Neuronal stem cell (in vitro differentiated cells): Measurements from ENCODE around the gene DUSP7.

Experiments
- DNase-seq: peaks from one replicate; pipeline ENCODE4 v3.0.0-alpha.2; 2013; ENCODE audit warnings: low spot score
- H2AFZ ChIP-seq: one replicate; pipeline ENCODE4 v1.6.1; 2013; ENCODE audit warnings: mild to moderate bottlenecking, low read length, inconsistent platforms
- H2AK5ac ChIP-seq: 2 replicates; pipeline ENCODE4 v1.6.1; 2013; ENCODE audit warnings: low read depth, mild to moderate bottlenecking, inconsistent platforms, low read length, moderate library complexity, mixed read lengths
- H2BK120ac ChIP-seq: 2 replicates; pipeline ENCODE4 v1.6.1; 2013; ENCODE audit warnings: low read depth, mild to moderate bottlenecking, inconsistent platforms, low read length, moderate library complexity, mixed read lengths
- H2BK12ac ChIP-seq: one replicate; pipeline ENCODE4 v1.6.1; 2013; ENCODE audit warnings: low read length, inconsistent platforms
- H2BK15ac ChIP-seq: 2 replicates; pipeline ENCODE4 v1.6.1; 2013; ENCODE audit warnings: mild to moderate bottlenecking, low read length, inconsistent platforms, mixed read lengths
- H2BK5ac ChIP-seq: one replicate; pipeline ENCODE4 v1.6.1; 2013; ENCODE audit warnings: inconsistent platforms, mild to moderate bottlenecking, low read length, moderate library complexity
- H3K14ac ChIP-seq: one replicate; pipeline ENCODE4 v1.6.1; 2013; ENCODE audit warnings: low read length, inconsistent platforms
- H3K18ac ChIP-seq: 2 replicates; pipeline ENCODE4 v1.6.1; 2013; ENCODE audit warnings: low read length, inconsistent platforms
- H3K23ac ChIP-seq: 2 replicates; pipeline ENCODE4 v1.6.1; 2013; ENCODE audit warnings: low read depth, mild to moderate bottlenecking, mixed read lengths, low read length, inconsistent platforms; ENCODE audit not compliant: poor library complexity
- H3K27ac ChIP-seq: replicated peaks from 3 replicates; pipeline ENCODE4 v1.5.1; 2013; ENCODE audit warnings: low read length, inconsistent platforms
- H3K27me3 ChIP-seq, 3 experiments: 2 replicates each; pipeline ENCODE4 v1.6.1; 2013; ENCODE audit warnings: low read length in 3 of 3, mild to moderate bottlenecking in 2 of 3, inconsistent platforms in 1 of 3, low read depth in 1 of 3, mixed read lengths in 1 of 3, moderate library complexity in 1 of 3; ENCODE audit not compliant: control insufficient read depth in 3 of 3, insufficient read depth in 3 of 3
- H3K36me3 ChIP-seq, 2 donors: replicated peaks in 1 of 2; 2 replicates each; pipeline ENCODE4 v1.6.1; 2013; ENCODE audit warnings: low read length in 2 of 2; ENCODE audit not compliant: control insufficient read depth in 2 of 2, insufficient read depth in 2 of 2
- H3K4ac ChIP-seq: 2 replicates; pipeline ENCODE4 v1.6.1; 2013; ENCODE audit warnings: inconsistent platforms, mild to moderate bottlenecking, low read length, moderate library complexity
- H3K4me1 ChIP-seq, 2 donors: 1 replicate in 1 of 2; 2 replicates in 1 of 2; pipeline ENCODE4 v1.6.1; 2013; ENCODE audit warnings: low read length in 2 of 2, low read depth in 1 of 2; ENCODE audit not compliant: control insufficient read depth in 2 of 2, insufficient read depth in 1 of 2
- H3K4me2 ChIP-seq: one replicate; pipeline ENCODE4 v1.6.1; 2013; ENCODE audit warnings: mild to moderate bottlenecking, low read length, inconsistent platforms; ENCODE audit not compliant: insufficient read depth, poor library complexity, severe bottlenecking
- H3K4me3 ChIP-seq, 2 donors: 2 replicates each; pipeline ENCODE4 v1.5.1; 2013; ENCODE audit warnings: low read length in 2 of 2, mild to moderate bottlenecking in 2 of 2, inconsistent platforms in 1 of 2, moderate library complexity in 1 of 2
- H3K79me1 ChIP-seq: one replicate; pipeline ENCODE4 v1.6.1; 2013; ENCODE audit warnings: low read depth, mild to moderate bottlenecking, inconsistent platforms, low read length, moderate library complexity
- H3K9ac ChIP-seq: one replicate; pipeline ENCODE4 v1.6.1; 2013; ENCODE audit warnings: mild to moderate bottlenecking, low read depth, low read length, inconsistent platforms; ENCODE audit not compliant: poor library complexity
- H3K9me3 ChIP-seq, 2 donors: replicated peaks in 1 of 2; 2 replicates each; pipeline versions ENCODE3 to v1.6.1; 2013; ENCODE audit warnings: low read length in 2 of 2, mild to moderate bottlenecking in 2 of 2, inconsistent platforms in 1 of 2, low read depth in 1 of 2, mixed read lengths in 1 of 2, moderate library complexity in 1 of 2; ENCODE audit not compliant: control insufficient read depth in 2 of 2, insufficient read depth in 1 of 2
- H4K8ac ChIP-seq: one replicate; pipeline ENCODE4 v1.6.1; 2013; ENCODE audit warnings: low read depth, mild to moderate bottlenecking, inconsistent platforms, low read length, moderate library complexity
- H4K91ac ChIP-seq: one replicate; pipeline ENCODE4 v1.6.1; 2013; ENCODE audit warnings: low read length, low read depth, mild to moderate bottlenecking, inconsistent platforms; ENCODE audit not compliant: poor library complexity
- WGBS, 2 donors: extraction: QIAGEN DNeasy Blood & Tissue Kit; methylation state at CpG; one replicate each; pipeline ENCODE4 v1.1.7; 2013; ENCODE audit warnings: missing lambda C conversion rate in 2 of 2, mixed read lengths in 1 of 2; ENCODE audit not compliant: insufficient read length in 2 of 2, insufficient replicate concordance in 1 of 2; ENCODE audit errors: extremely low coverage in 2 of 2; 5-methylcytosine and 5-hydroxymethylcytosine counted together

The DUSP7 gene

DNA sequence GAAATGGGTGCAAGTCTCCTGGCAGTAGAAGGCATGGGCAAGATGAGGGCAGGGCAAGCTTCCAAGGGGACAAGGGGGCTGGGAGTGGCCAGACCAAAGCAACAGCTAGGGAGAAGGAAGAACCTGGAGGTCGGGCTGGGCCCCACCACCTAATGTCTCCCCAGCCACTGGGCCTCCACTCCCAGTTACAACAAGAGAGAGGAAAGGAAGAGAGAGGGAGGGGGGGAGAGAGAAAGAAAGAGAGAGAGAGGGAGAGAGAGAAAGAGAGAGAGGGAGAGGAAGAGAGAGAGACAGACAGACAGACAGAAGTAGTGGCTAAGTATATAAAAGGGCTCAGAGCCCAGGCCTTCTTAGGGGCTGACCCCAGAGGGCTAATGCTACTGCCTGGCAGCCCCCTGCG is 6.9 kb downstream of the DUSP7 start:
- Histone ChIP-seq H2BK15ac (no peak overlapping the region), H3K9ac (no peak overlapping the region), H2AFZ (no peak overlapping the region), H3K27me3 (no peaks in the 10 kb centered on the region), H3K23ac (no peak overlapping the region), H3K4me3 (no peak overlapping the region), H2AK5ac (no peak overlapping the region), H3K4ac (no peak overlapping the region), H3K14ac (no peak overlapping the region), H2BK5ac (no peak overlapping the region), H4K91ac (no peak overlapping the region), H3K27ac (no peak overlapping the region), H2BK120ac (no peak overlapping the region), H3K4me1 (peaks cover 25 to 29% of the 10 kb centered on the region in 2 donors), H2BK12ac (no peak overlapping the region), H3K9me3 (no peaks in the 10 kb centered on the region), H3K4me2 (no peak overlapping the region), H3K79me1 (peaks cover 7% of the 10 kb centered on the region), H3K36me3 (peaks cover 37 to 50% of the 10 kb centered on the region in 2 donors), H4K8ac (no peak overlapping the region), H3K18ac (no peak overlapping the region)
- no CpG with 5 or more reads among the region's 2 CpGs for WGBS, 2 donors
- no peak for DNase-seq

DNA sequence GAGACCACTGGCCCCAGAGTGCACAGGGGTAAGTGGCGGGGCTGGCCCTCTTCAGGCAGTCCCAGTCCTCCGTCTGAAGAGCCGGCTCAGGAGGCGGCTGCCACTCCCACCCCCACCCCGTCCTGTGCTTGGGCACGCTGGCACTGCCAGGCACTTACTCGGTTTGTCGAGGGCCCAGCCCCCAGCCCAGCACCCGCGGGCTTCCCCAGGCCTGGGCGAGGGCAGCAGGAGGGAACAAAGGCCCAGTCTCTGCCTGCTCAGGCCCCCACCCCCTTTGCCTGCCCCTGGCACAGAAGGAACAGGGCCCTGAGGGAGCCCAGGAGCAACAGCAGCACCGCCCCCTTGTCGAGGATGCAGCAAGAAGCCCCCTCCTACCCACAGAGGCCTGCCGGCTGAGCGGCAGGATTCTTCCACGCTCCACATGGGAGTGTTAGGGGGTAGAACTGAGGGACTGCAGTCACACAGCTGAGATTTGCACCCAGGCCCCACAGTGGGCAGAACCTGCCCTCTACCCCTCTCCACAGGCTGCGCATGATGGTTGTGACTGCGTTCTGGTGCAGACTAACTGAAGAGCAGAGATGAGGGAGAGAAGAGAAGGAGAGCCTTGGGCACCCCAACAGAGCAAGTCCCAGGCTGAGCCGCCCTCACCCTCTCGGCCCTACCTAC is 8.9 kb downstream of the DUSP7 start:
- H3K9ac ChIP-seq = no peak overlapping the region
- peak overlapping the region; percentile 34 for H2BK12ac ChIP-seq
- no peak overlapping the region for H2BK120ac ChIP-seq
- H4K8ac ChIP-seq = no peak overlapping the region
- H4K91ac ChIP-seq = no peak overlapping the region
- H3K23ac ChIP-seq = no peak overlapping the region
- no peak overlapping the region for H3K27ac ChIP-seq
- H2AFZ ChIP-seq = no peak overlapping the region
- peaks cover 11 to 20% of the 10 kb centered on the region in 2 donors for H3K4me1 ChIP-seq
- H2BK15ac ChIP-seq = no peak overlapping the region
- no peak overlapping the region for H3K4me2 ChIP-seq
- H3K9me3 ChIP-seq = no peaks in the 10 kb centered on the region
- H3K4me3 ChIP-seq = no peak overlapping the region
- H3K27me3 ChIP-seq = no peaks in the 10 kb centered on the region
- H2BK5ac ChIP-seq = peak overlapping the region; percentile 55
- H3K14ac ChIP-seq = no peak overlapping the region
- H3K4ac ChIP-seq = no peak overlapping the region
- H3K79me1 ChIP-seq = no peaks in the 10 kb centered on the region
- peak overlapping the region; percentile 85 for H2AK5ac ChIP-seq
- no peak overlapping the region for H3K18ac ChIP-seq
- peaks cover 22 to 31% of the 10 kb centered on the region in 2 donors for H3K36me3 ChIP-seq
- no peak for DNase-seq
- WGBS, 2 donors = no CpG with 5 or more reads among the region's 20 CpGs

DNA sequence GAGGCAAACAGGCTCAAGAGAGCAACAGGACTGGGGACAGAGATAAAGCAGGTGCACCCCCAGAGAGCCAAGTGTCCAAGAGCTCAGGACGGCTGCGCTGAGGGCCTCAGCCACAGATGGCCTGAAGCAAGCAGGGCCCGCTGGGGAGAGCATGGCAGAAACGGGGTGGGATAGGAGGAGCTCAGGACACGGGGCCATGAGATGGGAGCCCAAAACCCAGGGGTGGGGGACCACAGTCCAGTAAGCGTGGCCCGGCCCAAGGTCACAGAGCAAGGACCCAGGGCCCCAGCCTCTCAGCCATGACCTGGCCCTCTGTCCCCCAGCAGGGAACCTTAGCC is 9.5 kb downstream of the DUSP7 start:
- Histone ChIP-seq H3K4me3 (no peak overlapping the region), H3K4me1 (peaks cover 9 to 20% of the 10 kb centered on the region in 2 donors), H3K9ac (no peak overlapping the region), H3K79me1 (no peaks in the 10 kb centered on the region), H3K27me3 (peaks cover 0 to under 1% (median 0%) of the 10 kb centered on the region in 3 experiments), H4K8ac (no peak overlapping the region), H3K14ac (no peak overlapping the region), H2BK5ac (peak overlapping the region; percentile 55), H2BK12ac (no peak overlapping the region), H3K23ac (no peak overlapping the region), H2AK5ac (peak overlapping the region; percentile 85), H3K4ac (no peak overlapping the region), H2BK120ac (no peak overlapping the region), H3K4me2 (no peak overlapping the region), H2BK15ac (peak overlapping the region; percentile 23), H3K27ac (no peak overlapping the region), H4K91ac (no peak overlapping the region), H3K18ac (peak overlapping the region; percentile 69), H2AFZ (peak overlapping the region; percentile 28), H3K36me3 (peaks cover 18 to 26% of the 10 kb centered on the region in 2 donors), H3K9me3 (no peaks in the 10 kb centered on the region)
- no CpG with 5 or more reads among the region's 7 CpGs for WGBS, 2 donors
- DNase-seq = no peak

DNA sequence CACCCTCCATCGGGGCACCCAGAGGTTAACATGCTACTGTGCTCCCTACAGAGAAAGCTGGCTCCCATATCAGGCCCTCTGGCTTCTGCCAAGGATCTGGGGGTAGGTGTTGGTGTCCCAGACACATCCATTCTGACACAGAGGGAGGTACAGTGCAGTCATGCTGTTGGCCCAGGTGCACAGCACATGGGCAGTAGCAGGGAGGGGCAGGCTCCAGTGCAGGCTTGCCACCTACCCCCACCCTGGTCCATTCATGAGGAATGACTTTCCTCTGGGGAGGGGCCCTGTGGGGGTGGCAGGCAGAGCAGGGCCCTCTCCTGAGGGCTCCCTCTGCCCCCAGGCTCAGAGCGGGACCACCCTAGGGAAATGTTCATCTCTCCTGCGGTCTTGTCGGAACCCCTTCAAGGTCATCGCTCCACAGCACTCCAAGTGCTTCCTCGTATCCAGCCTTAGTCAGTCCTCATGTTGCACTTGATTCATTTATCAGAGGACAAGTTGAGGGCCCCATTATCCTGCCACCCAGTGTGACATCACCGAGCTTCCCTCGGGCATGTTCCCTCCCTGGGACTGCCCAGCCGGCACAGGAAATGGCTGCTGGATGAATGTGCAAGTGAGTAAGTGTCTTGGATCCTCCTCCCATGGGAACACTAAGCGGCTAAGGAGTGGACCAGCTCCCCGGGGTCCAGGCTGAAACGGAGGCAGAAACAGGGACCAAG is 10.0 kb downstream of the DUSP7 start:
- H2BK15ac ChIP-seq = peak overlapping the region; percentile 23
- H4K91ac ChIP-seq = no peak overlapping the region
- H3K9me3 ChIP-seq = no peaks in the 10 kb centered on the region
- no CpG with 5 or more reads among the region's 12 CpGs for WGBS, 2 donors
- DNase-seq = no peak
- H3K18ac ChIP-seq = peak overlapping the region; percentile 35
- H3K27ac ChIP-seq = no peak overlapping the region
- peak overlapping the region; percentile 93 for H2AK5ac ChIP-seq
- peaks cover 9 to 20% of the 10 kb centered on the region in 2 donors for H3K4me1 ChIP-seq
- no peak overlapping the region for H3K4me3 ChIP-seq
- no peak overlapping the region for H3K4me2 ChIP-seq
- peaks cover 17 to 22% of the 10 kb centered on the region in 2 donors for H3K36me3 ChIP-seq
- no peaks in the 10 kb centered on the region for H3K79me1 ChIP-seq
- peak overlapping the region; percentile 55 for H2BK5ac ChIP-seq
- no peak overlapping the region for H3K23ac ChIP-seq
- H2BK120ac ChIP-seq = no peak overlapping the region
- H3K27me3 ChIP-seq = peaks cover 0 to 5% (median 0%) of the 10 kb centered on the region in 3 experiments
- peak overlapping the region; percentile 33 for H3K14ac ChIP-seq
- H4K8ac ChIP-seq = peak overlapping the region; percentile 4
- H3K9ac ChIP-seq = no peak overlapping the region
- H2AFZ ChIP-seq = peak overlapping the region; percentile 28
- H3K4ac ChIP-seq = no peak overlapping the region
- H2BK12ac ChIP-seq = no peak overlapping the region
